ENCODE data around the gene FLNC. TPM values are rescaled to one million over a fixed set of nuclear protein-coding genes. Genes with fewer than 3 reads are reported as not detected.

Gene FLNC
- polyA plus RNA-seq, 2 of the 4 experiments (the other 2 are of a cell fraction), result 0.43 to 3.4 TPM

- FAIRE-seq (no peak), DNase-seq (ENCODE audit: low read depth in 1 of 2, low spot score in 1 of 2) (no peak), ATAC-seq (no peak)
- Histone ChIP-seq H3K9me3 (no peaks in the 10 kb centered on the region), H3K4me3 (peak overlapping the region; percentile 54), H3K4me1 (peaks cover 53% of the 10 kb centered on the region), H3K27ac (peak overlapping the region; percentile 60 to 84; a peak in 5 of 6 replicates), H3K4me2 (peak overlapping the region; percentile 95)
- ChIA-PET POLR2A (no interaction called here), CTCF (interaction anchor here (0.8 kb wide), 1 partner anchor 28 kb away, joined by 3 read pairs; no protein-coding TSS in a partner anchor)
- TF ChIP-seq FOSL2 (IDR thresholded peaks at IDR 0.05), result no peak
- 0 out of 2 replicates have a peak, but pooled peaks have one; percentile 24 for TF ChIP-seq FOSL2 (CRISPR knock-in tag; IDR thresholded peaks at IDR 0.05)
- TF ChIP-seq HEYL (CRISPR knock-in tag; IDR thresholded peaks at IDR 0.05), result no peak
- WGBS (ENCODE audit: missing lambda C conversion rate), result 28% methylated on average over 7 of the region's 13 CpGs
Observed at GRCh38 chr7:128829391-128830166, 627 bp upstream of the FLNC start.

GRCh38 chr7:128831178-128831993 is 1.2 kb downstream of the FLNC start:
- FAIRE-seq (no peak), DNase-seq (ENCODE audit: low read depth in 1 of 2, low spot score in 1 of 2) (no peak), ATAC-seq (no peak)
- POLR2A ChIA-PET, result no interaction called here
- Histone ChIP-seq H3K4me2 (peak overlapping the region; percentile 24; the same call in 2 of the 3 replicates), H3K27ac (peak overlapping the region in 1 of 2 experiments; percentile 50; a peak in 4 of 6 replicates), H3K9me3 (no peaks in the 10 kb centered on the region), H3K4me3 (no peak overlapping the region), H3K4me1 (peaks cover 53% of the 10 kb centered on the region)
- CTCF ChIA-PET, result interaction anchor here (0.6 to 5.6 kb wide), 5 partner anchors 11 to 52 kb away, joined by 3 to 22 read pairs (median 5); no protein-coding TSS in a partner anchor
- 94% methylated on average over 22 of the region's 33 CpGs for WGBS (ENCODE audit: missing lambda C conversion rate)
- TF ChIP-seq NPAS2 (CRISPR knock-in tag; IDR thresholded peaks at IDR 0.05; ENCODE audit: borderline replicate concordance) (no peak), EHF (CRISPR knock-in tag; IDR thresholded peaks at IDR 0.05) (no peak), PHF8 (IDR thresholded peaks at IDR 0.05; ENCODE audit: borderline replicate concordance, low read depth) (no peak), CHD4 (IDR thresholded peaks at IDR 0.05; ENCODE audit: borderline replicate concordance) (no peak)

GRCh38 chr7:128831994-128832879 is 2.0 kb downstream of the FLNC start:
- peak overlapping the region; percentile 24; the same call in 2 of the 3 replicates for H3K4me2 ChIP-seq
- DNase-seq (ENCODE audit: low read depth in 1 of 2, low spot score in 1 of 2), result no peak
- H3K27ac ChIP-seq, result peak overlapping the region in 1 of 2 experiments; percentile 50; a peak in 4 of 6 replicates
- peak in 1 of 2 experiments; percentile 3; a peak in 3 of 6 replicates for ATAC-seq
- peaks cover 51% of the 10 kb centered on the region for H3K4me1 ChIP-seq
- POLR2A ChIA-PET, result no interaction called here
- WGBS (ENCODE audit: missing lambda C conversion rate), result 85% methylated on average over 15 of the region's 22 CpGs
- H3K9me3 ChIP-seq, result no peaks in the 10 kb centered on the region
- H3K4me3 ChIP-seq, result no peak overlapping the region
- CTCF ChIA-PET, result interaction anchor here (0.6 to 5.6 kb wide), 7 partner anchors 10 to 52 kb away, joined by 3 to 22 read pairs (median 5); no protein-coding TSS in a partner anchor
- FAIRE-seq, result no peak
- no peak for TF ChIP-seq RNF2 (IDR thresholded peaks at IDR 0.05; ENCODE audit: borderline replicate concordance, low read depth)
- TF ChIP-seq ZFP36 (IDR thresholded peaks at IDR 0.05; ENCODE audit: borderline replicate concordance, partially characterized antibody), result no peak
- TF ChIP-seq MAX (IDR thresholded peaks at IDR 0.05), result no peak
- TF ChIP-seq RFX5 (IDR thresholded peaks at IDR 0.05), result no peak

- H3K27ac ChIP-seq, result peak overlapping the region in 1 of 2 experiments; percentile 50; a peak in 2 of 6 replicates
- FAIRE-seq (no peak), ATAC-seq (no peak), DNase-seq (ENCODE audit: low read depth in 1 of 2, low spot score in 1 of 2) (no peak)
- ChIA-PET POLR2A (no interaction called here), CTCF (interaction anchor here (1.4 to 5.6 kb wide), 3 partner anchors 9 to 48 kb away, joined by 5 to 22 read pairs (median 16); no protein-coding TSS in a partner anchor)
- WGBS (ENCODE audit: missing lambda C conversion rate), result 89% methylated on average over 2 of the region's 2 CpGs
- no peaks in the 10 kb centered on the region for H3K9me3 ChIP-seq
- H3K4me3 ChIP-seq, result no peak overlapping the region
- peak overlapping the region; percentile 15; the same call in 2 of the 3 replicates for H3K4me2 ChIP-seq
- peaks cover 45% of the 10 kb centered on the region for H3K4me1 ChIP-seq
- TF ChIP-seq ZFP36 (IDR thresholded peaks at IDR 0.05; ENCODE audit: borderline replicate concordance, partially characterized antibody) (no peak), ESRRA (IDR thresholded peaks at IDR 0.05; ENCODE audit: borderline replicate concordance, low read length) (no peak), RFX5 (IDR thresholded peaks at IDR 0.05) (no peak), MYC (IDR thresholded peaks at IDR 0.05; ENCODE audit: borderline replicate concordance, low read length) (no peak), GATA3 (IDR thresholded peaks at IDR 0.05; ENCODE audit: borderline replicate concordance) (no peak), HDAC2 (IDR thresholded peaks at IDR 0.05) (no peak), CTCF (IDR thresholded peaks at IDR 0.05) (no peak), POLR2A (IDR thresholded peaks at IDR 0.05; ENCODE audit: low read length) (no peak), TP53 (CRISPR knock-in tag; IDR thresholded peaks at IDR 0.05) (no peak), FOSB (CRISPR knock-in tag; IDR thresholded peaks at IDR 0.05) (no peak), NFE2L2 (conservative IDR thresholded peaks at IDR 0.05; ENCODE audit: low read length) (no peak), HMGXB4 (CRISPR knock-in tag; IDR thresholded peaks at IDR 0.05; ENCODE audit: borderline replicate concordance) (no peak)
Observed at GRCh38 chr7:128832880-128833147, 2.6 kb downstream of the FLNC start.
